PFSK-1 (cell line): Measurements from ENCODE around the gene MYO5C.

Experiments
- FOXP2 ChIP-seq: optimal IDR thresholded peaks from 2 replicates; pipeline ENCODE3; 2011; ENCODE audit warnings: borderline replicate concordance, control low read depth, inconsistent platforms; ENCODE audit not compliant: insufficient read depth; ENCODE audit errors: extremely low read length, extremely low read depth
- POLR2AphosphoS5 ChIP-seq: IDR thresholded peaks from 2 replicates; pipeline ENCODE4 v1.6.1; 2012; ENCODE audit warnings: low read depth, mild to moderate bottlenecking, control low read depth, low read length, moderate library complexity
- SIN3A ChIP-seq: IDR thresholded peaks from 2 replicates; pipeline ENCODE4 v1.6.1; 2012; ENCODE audit warnings: mild to moderate bottlenecking, low read length, moderate library complexity, borderline replicate concordance; ENCODE audit not compliant: insufficient read depth
- TAF1 ChIP-seq: IDR thresholded peaks from 2 replicates; pipeline ENCODE4 v1.6.1; 2012; ENCODE audit warnings: low read length, control low read depth, borderline replicate concordance; ENCODE audit not compliant: insufficient read depth
- TF ChIP-seq, protein P1 (sequence below), 2 experiments: IDR thresholded peaks; 2 replicates each; pipeline versions ENCODE4 v1.6.1 to v1.8.0; 2011 to 2012; ENCODE audit warnings: low read depth in 2 of 2, low read length in 2 of 2, control low read depth in 1 of 2, inconsistent platforms in 1 of 2, mild to moderate bottlenecking in 1 of 2, moderate library complexity in 1 of 2; ENCODE audit not compliant: insufficient read depth in 1 of 2

Gene MYO5C

DNA sequence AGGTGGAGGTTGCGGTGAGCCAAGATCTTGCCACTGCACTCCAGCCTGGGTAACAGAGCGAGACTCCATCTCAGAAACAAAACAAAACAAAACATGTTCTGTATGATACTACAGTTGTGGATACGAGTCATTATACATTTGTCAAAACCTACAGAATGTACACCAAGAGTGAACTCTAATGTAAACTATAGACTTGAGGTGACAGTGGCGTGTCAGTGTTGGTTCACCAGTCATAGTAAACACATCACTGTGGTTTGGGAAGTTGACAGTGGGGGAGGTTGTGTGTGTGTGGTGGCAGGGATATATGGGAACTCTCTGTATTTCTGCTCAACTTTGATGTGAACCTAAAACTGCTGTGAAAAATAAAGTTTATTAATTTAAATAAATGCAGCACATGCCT is 71.4 kb downstream of the MYO5C start:
- TF ChIP-seq FOXP2 (no peak), SIN3A (no peak), POLR2AphosphoS5 (no peak), TAF1 (no peak)
- TF ChIP-seq, protein P1, sequence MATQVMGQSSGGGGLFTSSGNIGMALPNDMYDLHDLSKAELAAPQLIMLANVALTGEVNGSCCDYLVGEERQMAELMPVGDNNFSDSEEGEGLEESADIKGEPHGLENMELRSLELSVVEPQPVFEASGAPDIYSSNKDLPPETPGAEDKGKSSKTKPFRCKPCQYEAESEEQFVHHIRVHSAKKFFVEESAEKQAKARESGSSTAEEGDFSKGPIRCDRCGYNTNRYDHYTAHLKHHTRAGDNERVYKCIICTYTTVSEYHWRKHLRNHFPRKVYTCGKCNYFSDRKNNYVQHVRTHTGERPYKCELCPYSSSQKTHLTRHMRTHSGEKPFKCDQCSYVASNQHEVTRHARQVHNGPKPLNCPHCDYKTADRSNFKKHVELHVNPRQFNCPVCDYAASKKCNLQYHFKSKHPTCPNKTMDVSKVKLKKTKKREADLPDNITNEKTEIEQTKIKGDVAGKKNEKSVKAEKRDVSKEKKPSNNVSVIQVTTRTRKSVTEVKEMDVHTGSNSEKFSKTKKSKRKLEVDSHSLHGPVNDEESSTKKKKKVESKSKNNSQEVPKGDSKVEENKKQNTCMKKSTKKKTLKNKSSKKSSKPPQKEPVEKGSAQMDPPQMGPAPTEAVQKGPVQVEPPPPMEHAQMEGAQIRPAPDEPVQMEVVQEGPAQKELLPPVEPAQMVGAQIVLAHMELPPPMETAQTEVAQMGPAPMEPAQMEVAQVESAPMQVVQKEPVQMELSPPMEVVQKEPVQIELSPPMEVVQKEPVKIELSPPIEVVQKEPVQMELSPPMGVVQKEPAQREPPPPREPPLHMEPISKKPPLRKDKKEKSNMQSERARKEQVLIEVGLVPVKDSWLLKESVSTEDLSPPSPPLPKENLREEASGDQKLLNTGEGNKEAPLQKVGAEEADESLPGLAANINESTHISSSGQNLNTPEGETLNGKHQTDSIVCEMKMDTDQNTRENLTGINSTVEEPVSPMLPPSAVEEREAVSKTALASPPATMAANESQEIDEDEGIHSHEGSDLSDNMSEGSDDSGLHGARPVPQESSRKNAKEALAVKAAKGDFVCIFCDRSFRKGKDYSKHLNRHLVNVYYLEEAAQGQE (IDR thresholded peaks at IDR 0.05; ENCODE audit: insufficient read depth in 1 of 2, low read depth in 2 of 2, low read length in 2 of 2) = no peak

DNA sequence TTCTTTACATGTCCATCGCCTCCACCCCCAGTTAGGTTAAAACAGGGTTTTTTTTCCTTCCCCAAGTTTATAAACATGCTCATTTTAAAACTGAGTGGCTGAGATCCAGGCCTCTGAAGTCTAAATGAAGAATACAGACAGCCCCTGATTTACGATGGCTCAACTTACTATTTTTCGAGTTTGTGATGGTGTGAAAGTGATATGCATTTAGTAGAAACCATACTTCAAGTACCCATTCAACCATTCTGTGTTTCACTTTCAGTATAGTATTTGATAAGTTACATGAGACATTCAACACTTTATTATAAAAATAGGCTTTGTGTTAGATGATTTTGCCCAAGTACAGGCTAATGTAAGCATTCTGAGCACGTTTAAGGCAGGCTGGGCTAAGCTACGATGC is 73.9 kb downstream of the MYO5C start:
- TF ChIP-seq POLR2AphosphoS5 = no peak
- no peak for TF ChIP-seq SIN3A
- TF ChIP-seq TAF1 = no peak
- TF ChIP-seq, protein P1 (IDR thresholded peaks at IDR 0.05; ENCODE audit: insufficient read depth in 1 of 2, low read depth in 2 of 2, low read length in 2 of 2) = no peak
- TF ChIP-seq FOXP2 = no peak

DNA sequence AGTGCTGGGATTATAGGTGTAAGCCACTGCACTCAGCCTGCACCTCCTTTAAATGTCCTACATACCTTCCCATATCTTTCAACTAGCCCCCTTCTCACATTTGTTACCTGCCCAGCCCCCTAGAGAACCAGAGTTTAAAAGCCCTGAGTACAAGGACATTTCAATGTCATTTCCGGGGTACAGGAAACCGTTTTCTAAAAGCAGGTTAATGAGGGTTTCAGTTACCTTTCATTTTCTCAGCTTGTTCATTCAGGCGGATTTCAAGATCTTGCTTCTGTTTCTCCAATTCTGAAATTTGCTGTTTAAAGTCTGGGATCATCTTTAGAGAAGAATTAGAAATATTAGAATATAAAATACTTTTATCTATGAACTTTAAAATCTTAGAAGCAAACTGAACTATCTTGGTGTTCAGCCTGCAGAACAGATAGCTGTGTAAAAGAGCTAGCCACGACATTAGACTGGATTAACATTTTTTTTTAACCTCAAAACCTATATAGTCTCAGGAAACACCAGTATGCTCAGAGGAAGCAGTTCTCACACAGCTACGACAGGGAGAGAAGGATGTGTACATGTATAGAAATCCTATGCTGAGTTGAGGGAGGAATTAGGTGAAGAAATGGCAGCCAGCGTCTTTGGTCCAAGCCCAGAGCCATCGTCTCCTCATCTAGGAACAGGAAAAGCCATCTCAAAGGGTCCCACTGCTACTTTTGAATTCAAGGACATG is 74.5 kb downstream of the MYO5C start:
- TF ChIP-seq TAF1 (no peak), FOXP2 (no peak), POLR2AphosphoS5 (no peak), SIN3A (no peak)
- TF ChIP-seq, protein P1 (IDR thresholded peaks at IDR 0.05; ENCODE audit: insufficient read depth in 1 of 2, low read depth in 2 of 2, low read length in 2 of 2) = no peak

GRCh38 chr15:52220251-52220650 is 75.4 kb downstream of the MYO5C start:
- TF ChIP-seq TAF1 (no peak), FOXP2 (no peak), SIN3A (no peak), POLR2AphosphoS5 (no peak)
- TF ChIP-seq, protein P1 (IDR thresholded peaks at IDR 0.05; ENCODE audit: insufficient read depth in 1 of 2, low read depth in 2 of 2, low read length in 2 of 2) = no peak
